Fibroblast of lung (primary cell): ENCODE data around the gene CHAD.

ENCODE experiments used
- EZH2 ChIP-seq: IDR thresholded peaks from 2 replicates; pipeline ENCODE4 v1.5.1; 2012; ENCODE audit warnings: low read length, control low read depth, mild to moderate bottlenecking; ENCODE audit errors: missing control alignments
- TF ChIP-seq, protein P1 (sequence below), 2 donors: IDR thresholded peaks in 1 of 2; conservative IDR thresholded peaks in 1 of 2; 1 replicate in 1 of 2; 2 replicates in 1 of 2; pipeline ENCODE4 v1.5.1; 2011 to 2012; ENCODE audit warnings: low read length in 2 of 2, control low read depth in 1 of 2, inconsistent platforms in 1 of 2, low read depth in 1 of 2, mild to moderate bottlenecking in 1 of 2

- TF ChIP-seq, protein P1, sequence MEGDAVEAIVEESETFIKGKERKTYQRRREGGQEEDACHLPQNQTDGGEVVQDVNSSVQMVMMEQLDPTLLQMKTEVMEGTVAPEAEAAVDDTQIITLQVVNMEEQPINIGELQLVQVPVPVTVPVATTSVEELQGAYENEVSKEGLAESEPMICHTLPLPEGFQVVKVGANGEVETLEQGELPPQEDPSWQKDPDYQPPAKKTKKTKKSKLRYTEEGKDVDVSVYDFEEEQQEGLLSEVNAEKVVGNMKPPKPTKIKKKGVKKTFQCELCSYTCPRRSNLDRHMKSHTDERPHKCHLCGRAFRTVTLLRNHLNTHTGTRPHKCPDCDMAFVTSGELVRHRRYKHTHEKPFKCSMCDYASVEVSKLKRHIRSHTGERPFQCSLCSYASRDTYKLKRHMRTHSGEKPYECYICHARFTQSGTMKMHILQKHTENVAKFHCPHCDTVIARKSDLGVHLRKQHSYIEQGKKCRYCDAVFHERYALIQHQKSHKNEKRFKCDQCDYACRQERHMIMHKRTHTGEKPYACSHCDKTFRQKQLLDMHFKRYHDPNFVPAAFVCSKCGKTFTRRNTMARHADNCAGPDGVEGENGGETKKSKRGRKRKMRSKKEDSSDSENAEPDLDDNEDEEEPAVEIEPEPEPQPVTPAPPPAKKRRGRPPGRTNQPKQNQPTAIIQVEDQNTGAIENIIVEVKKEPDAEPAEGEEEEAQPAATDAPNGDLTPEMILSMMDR (conservative IDR thresholded peaks at IDR 0.05 in 1 of 2, IDR thresholded peaks at IDR 0.05 in 1 of 2; ENCODE audit: low read depth in 1 of 2, low read length in 2 of 2): no peak
- TF ChIP-seq EZH2: no peak
These were observed 4.6 kb downstream of the CHAD start for GRCh38 chr17:50464121-50464520.
